ENCODE results near the gene PRDM15. TPM values are rescaled to one million over a fixed set of nuclear protein-coding genes. Genes with fewer than 3 reads are reported as not detected.

The PRDM15 gene
- total RNA-seq, 1 experiment from 2014 or later = 11.2 TPM

GRCh38 chr21:41921021-41921420 is 41.9 kb upstream of the PRDM15 start:
- Histone ChIP-seq H3K4me1 (ENCODE audit: control insufficient read depth, insufficient read depth, low read length) (peaks cover 2% of the 10 kb centered on the region; the same call in 1 of the 2 replicates), H3K4me3 (ENCODE audit: low read depth in 2 of 2, low read length in 2 of 2) (no peak overlapping the region), H3K27ac (ENCODE audit: low read length) (no peak overlapping the region), H3K9me3 (ENCODE audit: control insufficient read depth, insufficient read depth, low read depth, low read length) (no peaks in the 10 kb centered on the region), H3K27me3 (ENCODE audit: control insufficient read depth, insufficient read depth, low read length) (no peaks in the 10 kb centered on the region), H3K36me3 (ENCODE audit: control insufficient read depth, insufficient read depth, low read length) (no peaks in the 10 kb centered on the region)
- TF ChIP-seq SIN3A (IDR thresholded peaks at IDR 0.05; ENCODE audit: borderline replicate concordance, insufficient read depth, low read depth, low read length) (no peak), CTCF (IDR thresholded peaks at IDR 0.05) (no peak), TCF7L2 (IDR thresholded peaks at IDR 0.05; ENCODE audit: low read depth, low read length) (no peak), REST (IDR thresholded peaks at IDR 0.05; ENCODE audit: insufficient read depth in 1 of 2, low read depth in 2 of 2, low read length in 1 of 2) (no peak), POLR2AphosphoS5 (IDR thresholded peaks at IDR 0.05; ENCODE audit: low read depth, low read length) (no peak)
- ChIA-PET CTCF (interaction anchor here (0.7 kb wide), 1 partner anchor 35 kb away, joined by 3 read pairs; no protein-coding TSS in a partner anchor), POLR2A (no interaction called here)
- DNase-seq (ENCODE audit: low read depth, low spot score) (no peak), ATAC-seq (no peak)
- intact Hi-C loops (cut with micrococcal nuclease; ENCODE audit: unreplicated experiment) = no loop called here
- in situ Hi-C loops (cut with HindIII; ENCODE audit: low pct_unique_long_range_greater_than_20kb, low sequenced_read_pairs) = no loop called here
- BruUV-seq (replicated peaks) = no TSS peak

GRCh38 chr21:41920476-41920875 is 41.3 kb upstream of the PRDM15 start:
- ChIA-PET POLR2A (no interaction called here), CTCF (interaction anchor here (0.7 kb wide), 1 partner anchor 34 kb away, joined by 3 read pairs; no protein-coding TSS in a partner anchor)
- BruUV-seq (replicated peaks) = no TSS peak
- in situ Hi-C loops (cut with HindIII; ENCODE audit: low pct_unique_long_range_greater_than_20kb, low sequenced_read_pairs) (no loop called here), intact Hi-C loops (cut with micrococcal nuclease; ENCODE audit: unreplicated experiment) (no loop called here)
- Histone ChIP-seq H3K27ac (ENCODE audit: low read length) (no peak overlapping the region), H3K9me3 (ENCODE audit: control insufficient read depth, insufficient read depth, low read depth, low read length) (no peaks in the 10 kb centered on the region), H3K27me3 (ENCODE audit: control insufficient read depth, insufficient read depth, low read length) (no peaks in the 10 kb centered on the region), H3K4me1 (ENCODE audit: control insufficient read depth, insufficient read depth, low read length) (no peaks in the 10 kb centered on the region), H3K4me3 (ENCODE audit: low read depth in 2 of 2, low read length in 2 of 2) (no peak overlapping the region), H3K36me3 (ENCODE audit: control insufficient read depth, insufficient read depth, low read length) (no peaks in the 10 kb centered on the region)
- ATAC-seq = no peak
- TF ChIP-seq SIN3A (IDR thresholded peaks at IDR 0.05; ENCODE audit: borderline replicate concordance, insufficient read depth, low read depth, low read length) (no peak), TCF7L2 (IDR thresholded peaks at IDR 0.05; ENCODE audit: low read depth, low read length) (no peak), CTCF (IDR thresholded peaks at IDR 0.05) (no peak)
- DNase-seq (ENCODE audit: low read depth, low spot score) = no peak
